Measurements from ENCODE around the gene BRAF. TPM values are rescaled to one million over a fixed set of nuclear protein-coding genes. Genes with fewer than 3 reads are reported as not detected.
A peak's percentile ranks its signal among the peaks of the same experiment; 100 is the strongest.
"Not testable (repeated sequence)": the region's sequence is repeated elsewhere in the genome, so short reads cannot be mapped to it uniquely, and the experiment has no call there.

Gene BRAF
- total RNA-seq, 1 donor from 2014 or later: 48.0 TPM

GRCh38 chr7:140917258-140917657 is 7.5 kb downstream of the BRAF start:
- Histone ChIP-seq H3K36me3 (no peaks in the 10 kb centered on the region), H3K4me2 (no peak overlapping the region), H2AFZ (replicated peaks) (no peak overlapping the region), H3K9ac (no peak overlapping the region), H3K79me2 (ENCODE audit: low read depth) (peaks cover 100% of the 10 kb centered on the region), H3K27ac (no peak overlapping the region), H3K4me3 (no peak overlapping the region), H3F3A (ENCODE audit: low read depth) (peaks cover 11% of the 10 kb centered on the region), H3K27me3 (no peaks in the 10 kb centered on the region), H4K20me1 (ENCODE audit: low read depth) (peaks cover 54% of the 10 kb centered on the region), H3K4me1 (peaks cover 32% of the 10 kb centered on the region), H3K9me3 (ENCODE audit: low read depth) (no peaks in the 10 kb centered on the region)
- peaks cover 37% of the 10 kb centered on the region for H3K9me3 Mint-ChIP-seq
- H3K27ac Mint-ChIP-seq: no peak overlapping the region
- H3K27me3 Mint-ChIP-seq (ENCODE audit: insufficient read depth, low read depth): no peaks in the 10 kb centered on the region
- TF ChIP-seq CTCF (IDR thresholded peaks at IDR 0.05): no peak
- TF ChIP-seq EZH2 (IDR thresholded peaks at IDR 0.05): no peak
- TF ChIP-seq EZH2phosphoT487 (IDR thresholded peaks at IDR 0.05): no peak
- H3K4me3 Mint-ChIP-seq: no peak overlapping the region
- peaks cover 4% of the 10 kb centered on the region for H3K4me1 Mint-ChIP-seq
- no peak for DNase-seq (ENCODE audit: low spot score)
- H3K36me3 Mint-ChIP-seq: peaks cover 34% of the 10 kb centered on the region

GRCh38 chr7:140915935-140916555 is 8.7 kb downstream of the BRAF start:
- H3K27me3 Mint-ChIP-seq (ENCODE audit: insufficient read depth, low read depth): no peaks in the 10 kb centered on the region

GRCh38 chr7:140914083-140914482 is 10.6 kb downstream of the BRAF start:
- H3K36me3 ChIP-seq: no peaks in the 10 kb centered on the region
- peaks cover 4% of the 10 kb centered on the region for H3K4me1 Mint-ChIP-seq
- H2AFZ ChIP-seq (replicated peaks): no peak overlapping the region
- peaks cover 40% of the 10 kb centered on the region for H3K9me3 Mint-ChIP-seq
- H3K27me3 Mint-ChIP-seq (ENCODE audit: insufficient read depth, low read depth): no peaks in the 10 kb centered on the region
- peaks cover 38% of the 10 kb centered on the region for H3K36me3 Mint-ChIP-seq
- no peak overlapping the region for H3K27ac Mint-ChIP-seq
- no peak overlapping the region for H3K9ac ChIP-seq
- H3K4me3 ChIP-seq: no peak overlapping the region
- H3K27me3 ChIP-seq: no peaks in the 10 kb centered on the region
- no peak overlapping the region for H3K4me3 Mint-ChIP-seq
- peaks cover 26% of the 10 kb centered on the region for H3K4me1 ChIP-seq
- peak overlapping the region; percentile 55 for H3K4me2 ChIP-seq
- TF ChIP-seq EZH2phosphoT487 (IDR thresholded peaks at IDR 0.05): no peak
- no peak for TF ChIP-seq CTCF (IDR thresholded peaks at IDR 0.05)
- peaks cover 14% of the 10 kb centered on the region for H3F3A ChIP-seq (ENCODE audit: low read depth)
- no peaks in the 10 kb centered on the region for H3K9me3 ChIP-seq (ENCODE audit: low read depth)
- peaks cover 59% of the 10 kb centered on the region for H4K20me1 ChIP-seq (ENCODE audit: low read depth)
- H3K27ac ChIP-seq: no peak overlapping the region
- H3K79me2 ChIP-seq (ENCODE audit: low read depth): peaks cover 100% of the 10 kb centered on the region
- DNase-seq (ENCODE audit: low spot score): no peak

More at GRCh38 chr7:140915935-140916555, 8.7 kb downstream of the BRAF start:
- Histone ChIP-seq H3K4me3 (no peak overlapping the region), H3K4me1 (peaks cover 26% of the 10 kb centered on the region), H3K9me3 (ENCODE audit: low read depth) (no peaks in the 10 kb centered on the region), H3K9ac (no peak overlapping the region), H3K4me2 (no peak overlapping the region), H3K79me2 (ENCODE audit: low read depth) (peaks cover 100% of the 10 kb centered on the region), H4K20me1 (ENCODE audit: low read depth) (peaks cover 54% of the 10 kb centered on the region), H3K27me3 (no peaks in the 10 kb centered on the region), H3K36me3 (no peaks in the 10 kb centered on the region), H3K27ac (no peak overlapping the region), H3F3A (ENCODE audit: low read depth) (peaks cover 14% of the 10 kb centered on the region), H2AFZ (replicated peaks) (no peak overlapping the region)
- no peak overlapping the region for H3K27ac Mint-ChIP-seq
- no peak for DNase-seq (ENCODE audit: low spot score)
- H3K9me3 Mint-ChIP-seq: peaks cover 37% of the 10 kb centered on the region
- TF ChIP-seq CTCF (IDR thresholded peaks at IDR 0.05) (no peak), EZH2phosphoT487 (IDR thresholded peaks at IDR 0.05) (no peak), EZH2 (IDR thresholded peaks at IDR 0.05) (no peak)
- peaks cover 40% of the 10 kb centered on the region for H3K36me3 Mint-ChIP-seq
- H3K4me3 Mint-ChIP-seq: no peak overlapping the region
- H3K4me1 Mint-ChIP-seq: peaks cover 4% of the 10 kb centered on the region

GRCh38 chr7:140913596-140913928 is 11.2 kb downstream of the BRAF start:
- peaks cover 40% of the 10 kb centered on the region for H3K9me3 Mint-ChIP-seq
- H2AFZ ChIP-seq (replicated peaks); H3K4me3 ChIP-seq; H3K27me3 Mint-ChIP-seq (ENCODE audit: insufficient read depth, low read depth); H3K27ac Mint-ChIP-seq; H3K4me1 Mint-ChIP-seq; H3K36me3 ChIP-seq; H3K9me3 ChIP-seq (ENCODE audit: low read depth); H3K27ac ChIP-seq; H3K27me3 ChIP-seq; DNase-seq (ENCODE audit: low spot score); H3K9ac ChIP-seq; H3K4me3 Mint-ChIP-seq: not testable (repeated sequence)
- Histone ChIP-seq H3K4me1 (peaks cover 26% of the 10 kb centered on the region), H3K4me2 (peak overlapping the region; percentile 55), H3K79me2 (ENCODE audit: low read depth) (peaks cover 100% of the 10 kb centered on the region), H3F3A (ENCODE audit: low read depth) (peaks cover 14% of the 10 kb centered on the region), H4K20me1 (ENCODE audit: low read depth) (peaks cover 59% of the 10 kb centered on the region)
- H3K36me3 Mint-ChIP-seq: peaks cover 39% of the 10 kb centered on the region
